AG04449 (cell line): ENCODE data around the gene SHBG.
A peak's percentile ranks its signal among the peaks of the same experiment; 100 is the strongest.

Experiments used
- CTCF ChIA-PET: fragments of 350-600 bp; formaldehyde crosslinking; extraction: SDS; loops from one replicate; lab custom pipeline; 2021; ENCODE audit warnings: antibody characterized with exemption; lab: Yijun Ruan, JAX
- POLR2A ChIA-PET: fragments of 400-600, 350-600 bp; formaldehyde crosslinking; extraction: SDS; loops from one replicate; lab custom pipeline; 2020; ENCODE audit warnings: antibody characterized with exemption, inconsistent platforms; lab: Yijun Ruan, JAX
- DNase-seq: peaks from one replicate; pipeline ENCODE4 v3.0.0-alpha.2; 2010; ENCODE audit warnings: low read depth, low spot score
- H3K4me3 ChIP-seq: 2 replicates; pipeline ENCODE4 v1.5.1; 2011; ENCODE audit warnings: low read depth, mild to moderate bottlenecking, control low read depth, low read length
- TF ChIP-seq, protein P1 (sequence below): IDR thresholded peaks from one replicate; pipeline ENCODE4 v1.5.1; 2011; ENCODE audit warnings: mild to moderate bottlenecking, moderate library complexity, low read length, control low read depth, inconsistent platforms; ENCODE audit not compliant: insufficient read depth; ENCODE audit errors: missing control alignments

Gene SHBG

DNA sequence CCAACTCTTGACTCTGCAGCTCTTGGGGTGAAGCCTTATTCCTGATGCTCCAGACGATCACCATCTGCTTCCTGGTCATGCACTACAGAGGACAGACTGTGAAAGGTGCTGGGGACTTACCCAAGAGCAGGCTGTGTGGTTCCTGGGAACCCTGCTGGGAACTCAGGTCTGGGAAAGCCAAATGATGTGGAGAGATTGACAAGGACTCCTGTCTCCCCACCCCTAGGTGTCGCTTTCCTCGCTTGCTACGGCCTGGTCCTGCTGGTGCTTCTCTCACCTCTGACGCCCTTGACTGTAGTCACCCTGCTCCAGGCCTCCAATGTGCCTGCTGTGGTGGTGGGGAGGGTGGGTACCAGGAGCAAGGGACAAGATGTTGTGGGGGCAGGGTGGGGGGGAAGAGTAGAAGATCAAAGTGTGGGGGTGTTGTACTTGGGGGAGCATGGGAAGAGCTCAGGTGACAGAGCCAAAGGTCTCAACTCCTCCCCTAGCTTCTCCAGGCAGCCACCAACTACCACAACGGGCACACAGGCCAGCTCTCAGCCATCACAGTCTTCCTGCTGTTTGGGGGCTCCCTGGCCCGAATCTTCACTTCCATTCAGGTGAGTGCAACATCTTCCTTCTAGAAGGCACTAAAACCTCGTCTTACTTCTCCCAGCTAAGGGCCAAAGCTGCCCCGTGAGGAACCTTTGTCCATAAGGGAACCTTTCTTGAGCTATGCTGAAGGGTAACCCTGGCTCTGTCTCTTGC lies 43.1 kb upstream of the SHBG start:
- ChIA-PET POLR2A (interaction anchor here (0.6 to 4.4 kb wide), 10 partner anchors 8 to 236 kb away, joined by 3 to 31 read pairs (median 4); partner anchors contain the start of genes CD68, FXR2, POLR2A and SAT2), CTCF (interaction anchor here (0.9 to 5.1 kb wide), 8 partner anchors 11 to 101 kb away, joined by 3 to 57 read pairs (median 4); partner anchors contain the start of genes SENP3, TP53 and WRAP53)
- TF ChIP-seq, protein P1, sequence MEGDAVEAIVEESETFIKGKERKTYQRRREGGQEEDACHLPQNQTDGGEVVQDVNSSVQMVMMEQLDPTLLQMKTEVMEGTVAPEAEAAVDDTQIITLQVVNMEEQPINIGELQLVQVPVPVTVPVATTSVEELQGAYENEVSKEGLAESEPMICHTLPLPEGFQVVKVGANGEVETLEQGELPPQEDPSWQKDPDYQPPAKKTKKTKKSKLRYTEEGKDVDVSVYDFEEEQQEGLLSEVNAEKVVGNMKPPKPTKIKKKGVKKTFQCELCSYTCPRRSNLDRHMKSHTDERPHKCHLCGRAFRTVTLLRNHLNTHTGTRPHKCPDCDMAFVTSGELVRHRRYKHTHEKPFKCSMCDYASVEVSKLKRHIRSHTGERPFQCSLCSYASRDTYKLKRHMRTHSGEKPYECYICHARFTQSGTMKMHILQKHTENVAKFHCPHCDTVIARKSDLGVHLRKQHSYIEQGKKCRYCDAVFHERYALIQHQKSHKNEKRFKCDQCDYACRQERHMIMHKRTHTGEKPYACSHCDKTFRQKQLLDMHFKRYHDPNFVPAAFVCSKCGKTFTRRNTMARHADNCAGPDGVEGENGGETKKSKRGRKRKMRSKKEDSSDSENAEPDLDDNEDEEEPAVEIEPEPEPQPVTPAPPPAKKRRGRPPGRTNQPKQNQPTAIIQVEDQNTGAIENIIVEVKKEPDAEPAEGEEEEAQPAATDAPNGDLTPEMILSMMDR = peak; percentile 12
- DNase-seq = no peak
- H3K4me3 ChIP-seq = no peak overlapping the region

GRCh38 chr17:7587420-7588151 lies 42.3 kb upstream of the SHBG start:
- peak overlapping the region; percentile 23; the same call in 1 of the 2 replicates for H3K4me3 ChIP-seq
- TF ChIP-seq, protein P1 = peak; percentile 21
- POLR2A ChIA-PET = interaction anchor here (0.6 to 4.4 kb wide), 10 partner anchors 9 to 236 kb away, joined by 3 to 31 read pairs (median 4); partner anchors contain the start of genes CD68, FXR2, POLR2A and SAT2
- DNase-seq = peak; percentile 86
- CTCF ChIA-PET = interaction anchor here (0.9 to 5.1 kb wide), 8 partner anchors 9 to 100 kb away, joined by 3 to 57 read pairs (median 21); partner anchors contain the start of genes CD68, SENP3, TP53 and WRAP53

- DNase-seq = no peak
- CTCF ChIA-PET = interaction anchor here (0.7 to 4.5 kb wide), 32 partner anchors 10 to 543 kb away, joined by 3 to 61 read pairs (median 6); partner anchors contain the start of genes ATP1B2, CD68, DNAH2 and FXR2
- POLR2A ChIA-PET = interaction anchor here (0.5 to 4.4 kb wide), 7 partner anchors 10 to 193 kb away, joined by 3 to 31 read pairs (median 4); partner anchors contain the start of genes CD68, FXR2 and WRAP53
- H3K4me3 ChIP-seq = no peak overlapping the region; the same call in 1 of the 2 replicates
- TF ChIP-seq, protein P1 = no peak
These were observed 41.3 kb upstream of the SHBG start for GRCh38 chr17:7588553-7589203.

DNA sequence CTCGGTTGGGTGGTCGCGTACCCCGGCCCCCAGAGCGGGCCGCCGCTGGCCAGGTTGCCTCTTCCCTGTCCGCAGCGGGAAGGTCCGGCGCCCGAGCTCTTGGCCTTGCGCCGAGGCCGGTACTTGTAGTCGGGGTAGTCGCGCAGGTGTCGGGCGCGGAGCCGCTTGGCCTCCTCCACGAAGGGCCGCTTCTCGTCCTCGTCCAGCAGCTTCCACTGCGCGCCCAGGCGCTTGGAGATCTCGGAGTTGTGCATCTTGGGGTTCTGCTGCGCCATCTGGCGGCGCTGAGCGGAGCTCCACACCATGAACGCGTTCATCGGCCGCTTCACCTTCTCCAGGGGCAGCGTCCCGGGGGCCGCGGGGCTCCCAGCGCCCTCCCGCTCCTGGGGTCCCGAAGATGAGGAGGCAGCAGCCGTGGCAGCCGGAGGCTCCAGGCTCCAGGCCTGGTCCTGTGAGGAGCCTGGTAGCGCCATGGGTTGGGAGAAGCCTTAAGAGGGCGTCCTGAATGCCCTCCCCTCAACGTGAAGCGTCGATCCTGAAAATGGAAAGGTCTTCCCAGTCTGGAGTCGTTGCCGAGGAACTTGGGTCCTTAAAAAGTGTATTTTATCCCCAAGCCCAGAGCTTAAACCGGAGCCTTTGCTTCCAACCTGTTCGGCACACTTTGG lies 40.6 kb upstream of the SHBG start:
- DNase-seq = no peak
- ChIA-PET POLR2A (interaction anchor here (0.5 to 4.4 kb wide), 6 partner anchors 11 to 194 kb away, joined by 3 to 31 read pairs (median 4); partner anchors contain the start of genes CD68 and WRAP53), CTCF (interaction anchor here (0.7 to 4.5 kb wide), 35 partner anchors 11 to 544 kb away, joined by 3 to 61 read pairs (median 4); partner anchors contain the start of genes ATP1B2, CD68, DNAH2 and FXR2)
- H3K4me3 ChIP-seq = peak overlapping the region; percentile 6; the same call in 1 of the 2 replicates
- TF ChIP-seq, protein P1 = peak; percentile 89
